Measurements from ENCODE around the gene NKAIN1.
"Not testable (repeated sequence)": the region's sequence is repeated elsewhere in the genome, so short reads cannot be mapped to it uniquely, and the experiment has no call there.

Gene NKAIN1

GRCh38 chr1:31198600-31198999, 41.1 kb downstream of the NKAIN1 start:
- Mint-ChIP-seq H3K36me3 (ENCODE audit: low read depth) (no peaks in the 10 kb centered on the region), H3K27ac (no peak overlapping the region), H3K9me3 (no peaks in the 10 kb centered on the region), H3K27me3 (ENCODE audit: low read depth) (peaks cover 2% of the 10 kb centered on the region), H3K4me3 (no peak overlapping the region), H3K4me1 (ENCODE audit: low read depth) (no peaks in the 10 kb centered on the region)
- no peak for DNase-seq (ENCODE audit: low spot score)

- H3K9me3 Mint-ChIP-seq: no peaks in the 10 kb centered on the region
- no peak for DNase-seq (ENCODE audit: low spot score)
- H3K4me3 Mint-ChIP-seq: no peak overlapping the region
- no peaks in the 10 kb centered on the region for H3K4me1 Mint-ChIP-seq (ENCODE audit: low read depth)
- H3K36me3 Mint-ChIP-seq (ENCODE audit: low read depth): no peaks in the 10 kb centered on the region
- H3K27ac Mint-ChIP-seq: no peak overlapping the region
- H3K27me3 Mint-ChIP-seq (ENCODE audit: low read depth): peaks cover 2% of the 10 kb centered on the region
Measured at GRCh38 chr1:31198150-31198549, 41.5 kb downstream of the NKAIN1 start.

- Mint-ChIP-seq H3K9me3 (no peaks in the 10 kb centered on the region), H3K4me1 (ENCODE audit: low read depth) (no peaks in the 10 kb centered on the region), H3K36me3 (ENCODE audit: low read depth) (no peaks in the 10 kb centered on the region), H3K4me3 (no peak overlapping the region), H3K27me3 (ENCODE audit: low read depth) (peaks cover 2% of the 10 kb centered on the region), H3K27ac (no peak overlapping the region)
- DNase-seq (ENCODE audit: low spot score): no peak
Measured at GRCh38 chr1:31196685-31197084, 43.0 kb downstream of the NKAIN1 start.

- H3K9me3 Mint-ChIP-seq; H3K36me3 Mint-ChIP-seq (ENCODE audit: low read depth); H3K27ac Mint-ChIP-seq; H3K4me3 Mint-ChIP-seq; H3K4me1 Mint-ChIP-seq (ENCODE audit: low read depth); DNase-seq (ENCODE audit: low spot score); H3K27me3 Mint-ChIP-seq (ENCODE audit: low read depth): not testable (repeated sequence)
Measured at GRCh38 chr1:31195267-31195666, 44.4 kb downstream of the NKAIN1 start.

GRCh38 chr1:31193729-31194128, 46.0 kb downstream of the NKAIN1 start:
- Mint-ChIP-seq H3K27me3 (ENCODE audit: low read depth) (no peaks in the 10 kb centered on the region), H3K4me3 (no peak overlapping the region), H3K36me3 (ENCODE audit: low read depth) (no peaks in the 10 kb centered on the region), H3K4me1 (ENCODE audit: low read depth) (no peaks in the 10 kb centered on the region), H3K9me3 (no peaks in the 10 kb centered on the region), H3K27ac (no peak overlapping the region)
- DNase-seq (ENCODE audit: low spot score): no peak

GRCh38 chr1:31191281-31191680, 48.4 kb downstream of the NKAIN1 start:
- DNase-seq (ENCODE audit: low spot score): no peak
- H3K4me1 Mint-ChIP-seq (ENCODE audit: low read depth): no peaks in the 10 kb centered on the region
- H3K36me3 Mint-ChIP-seq (ENCODE audit: low read depth): no peaks in the 10 kb centered on the region
- no peak overlapping the region for H3K4me3 Mint-ChIP-seq
- no peaks in the 10 kb centered on the region for H3K9me3 Mint-ChIP-seq
- H3K27me3 Mint-ChIP-seq (ENCODE audit: low read depth): no peaks in the 10 kb centered on the region
- H3K27ac Mint-ChIP-seq: no peak overlapping the region

- H3K4me1 Mint-ChIP-seq (ENCODE audit: low read depth): no peaks in the 10 kb centered on the region
- H3K9me3 Mint-ChIP-seq: no peaks in the 10 kb centered on the region
- no peak for DNase-seq (ENCODE audit: low spot score)
- H3K36me3 Mint-ChIP-seq (ENCODE audit: low read depth): no peaks in the 10 kb centered on the region
- no peak overlapping the region for H3K27ac Mint-ChIP-seq
- no peaks in the 10 kb centered on the region for H3K27me3 Mint-ChIP-seq (ENCODE audit: low read depth)
- H3K4me3 Mint-ChIP-seq: no peak overlapping the region
Measured at GRCh38 chr1:31189696-31190674, 49.7 kb downstream of the NKAIN1 start.

GRCh38 chr1:31183927-31184554, 55.6 kb downstream of the NKAIN1 start:
- no peak overlapping the region for H3K4me3 Mint-ChIP-seq
- H3K27me3 Mint-ChIP-seq (ENCODE audit: low read depth): peaks cover 8% of the 10 kb centered on the region
- no peaks in the 10 kb centered on the region for H3K9me3 Mint-ChIP-seq
- peak; percentile 18 for DNase-seq (ENCODE audit: low spot score)
- H3K27ac Mint-ChIP-seq: no peak overlapping the region
- no peaks in the 10 kb centered on the region for H3K36me3 Mint-ChIP-seq (ENCODE audit: low read depth)
- H3K4me1 Mint-ChIP-seq (ENCODE audit: low read depth): peaks cover 5% of the 10 kb centered on the region

GRCh38 chr1:31183126-31183525, 56.6 kb downstream of the NKAIN1 start:
- DNase-seq (ENCODE audit: low spot score): no peak
- Mint-ChIP-seq H3K27me3 (ENCODE audit: low read depth) (peaks cover 8% of the 10 kb centered on the region), H3K4me3 (no peak overlapping the region), H3K4me1 (ENCODE audit: low read depth) (peaks cover 5% of the 10 kb centered on the region), H3K36me3 (ENCODE audit: low read depth) (no peaks in the 10 kb centered on the region), H3K27ac (no peak overlapping the region), H3K9me3 (no peaks in the 10 kb centered on the region)

- Mint-ChIP-seq H3K9me3 (no peaks in the 10 kb centered on the region), H3K4me1 (ENCODE audit: low read depth) (peaks cover 5% of the 10 kb centered on the region), H3K27ac (no peak overlapping the region), H3K4me3 (peak overlapping the region; percentile 21), H3K27me3 (ENCODE audit: low read depth) (peaks cover 8% of the 10 kb centered on the region), H3K36me3 (ENCODE audit: low read depth) (no peaks in the 10 kb centered on the region)
- DNase-seq (ENCODE audit: low spot score): peak; percentile 47
Measured at GRCh38 chr1:31182352-31182751, 57.3 kb downstream of the NKAIN1 start.

GRCh38 chr1:31181515-31182343, 58.0 kb downstream of the NKAIN1 start:
- Mint-ChIP-seq H3K4me3 (peak overlapping the region; percentile 65), H3K4me1 (ENCODE audit: low read depth) (peaks cover 5% of the 10 kb centered on the region), H3K36me3 (ENCODE audit: low read depth) (no peaks in the 10 kb centered on the region), H3K27me3 (ENCODE audit: low read depth) (peaks cover 8% of the 10 kb centered on the region), H3K9me3 (no peaks in the 10 kb centered on the region), H3K27ac (no peak overlapping the region)
- DNase-seq (ENCODE audit: low spot score): peak; percentile 50

- peaks cover 8% of the 10 kb centered on the region for H3K27me3 Mint-ChIP-seq (ENCODE audit: low read depth)
- no peaks in the 10 kb centered on the region for H3K9me3 Mint-ChIP-seq
- H3K36me3 Mint-ChIP-seq (ENCODE audit: low read depth): no peaks in the 10 kb centered on the region
- peaks cover 5% of the 10 kb centered on the region for H3K4me1 Mint-ChIP-seq (ENCODE audit: low read depth)
- no peak overlapping the region for H3K27ac Mint-ChIP-seq
- H3K4me3 Mint-ChIP-seq: no peak overlapping the region
- DNase-seq (ENCODE audit: low spot score): no peak
Measured at GRCh38 chr1:31180338-31180737, 59.3 kb downstream of the NKAIN1 start.

- H3K36me3 Mint-ChIP-seq (ENCODE audit: low read depth); H3K27me3 Mint-ChIP-seq (ENCODE audit: low read depth); H3K9me3 Mint-ChIP-seq; H3K27ac Mint-ChIP-seq; H3K4me3 Mint-ChIP-seq; H3K4me1 Mint-ChIP-seq (ENCODE audit: low read depth); DNase-seq (ENCODE audit: low spot score): not testable (repeated sequence)
Measured at GRCh38 chr1:31176291-31176690, 63.4 kb downstream of the NKAIN1 start.

- H3K27me3 Mint-ChIP-seq (ENCODE audit: low read depth): no peaks in the 10 kb centered on the region
- no peak overlapping the region for H3K4me3 Mint-ChIP-seq
- peaks cover 9% of the 10 kb centered on the region for H3K4me1 Mint-ChIP-seq (ENCODE audit: low read depth)
- DNase-seq (ENCODE audit: low spot score): no peak
- peak overlapping the region; percentile 69 for H3K27ac Mint-ChIP-seq
- no peaks in the 10 kb centered on the region for H3K9me3 Mint-ChIP-seq
- H3K36me3 Mint-ChIP-seq (ENCODE audit: low read depth): no peaks in the 10 kb centered on the region
Measured at GRCh38 chr1:31170486-31170735, 69.3 kb downstream of the NKAIN1 start.

Measured in T-helper 2 cell treated with Interferon-gamma antibody and Interleukin-4, amounts not matched to agents 5 μg/mL and 100 μg/mL, for 36 hours (primary cell).